Smooth muscle cell (in vitro differentiated cells): ENCODE measurements around the gene FOXD4L6. TPM values are rescaled to one million over a fixed set of nuclear protein-coding genes. Genes with fewer than 3 reads are reported as not detected.
"Not testable (repeated sequence)": the region's sequence is repeated elsewhere in the genome, so short reads cannot be mapped to it uniquely, and the experiment has no call there.

Experiments used
- DNase-seq: peaks from one replicate; lab custom pipeline; 2025; ENCODE audit not compliant: unreplicated experiment; lab: John Stamatoyannopoulos, UW
- H2AFZ ChIP-seq: fragments of 200-600 bp; sonication (generic); 2 replicates; pipeline ENCODE4 v1.6.0; 2016; ENCODE audit warnings: antibody characterized with exemption, low read depth, mild to moderate bottlenecking
- H3F3A ChIP-seq: fragments of 200-600 bp; sonication (generic); 2 replicates; pipeline ENCODE4 v1.6.0; 2017; ENCODE audit warnings: antibody characterized with exemption, low read depth
- H3K27ac ChIP-seq: fragments of 200-600 bp; sonication (generic); 2 replicates; pipeline ENCODE4 v1.5.1; 2016; ENCODE audit warnings: low read depth, mild to moderate bottlenecking
- H3K27me3 ChIP-seq: fragments of 200-600 bp; sonication (generic); 2 replicates; pipeline ENCODE4 v1.6.1; 2016; ENCODE audit warnings: low read depth, mild to moderate bottlenecking
- H3K36me3 ChIP-seq: fragments of 200-600 bp; sonication (generic); 2 replicates; pipeline ENCODE4 v1.5.1; 2016; ENCODE audit warnings: low read depth
- H3K4me1 ChIP-seq: fragments of 200-600 bp; sonication (generic); 2 replicates; pipeline ENCODE4 v1.5.1; 2016; ENCODE audit warnings: low read depth
- H3K4me2 ChIP-seq: fragments of 200-600 bp; sonication (generic); 2 replicates; pipeline ENCODE4 v1.6.0; 2016; ENCODE audit warnings: mild to moderate bottlenecking
- H3K4me3 ChIP-seq: fragments of 200-600 bp; sonication (generic); 2 replicates; pipeline ENCODE4 v1.5.1; 2016; ENCODE audit warnings: mild to moderate bottlenecking
- H3K79me2 ChIP-seq: fragments of 200-600 bp; sonication (generic); 2 replicates; pipeline ENCODE4 v1.6.0; 2016; ENCODE audit warnings: low read depth, mild to moderate bottlenecking
- H3K9ac ChIP-seq: fragments of 200-600 bp; sonication (generic); 2 replicates; pipeline ENCODE4 v1.6.0; 2016; ENCODE audit warnings: low read depth
- H3K9me3 ChIP-seq: fragments of 200-600 bp; sonication (generic); replicated peaks from 2 replicates; pipeline ENCODE4 v1.5.1; 2016; ENCODE audit warnings: low read depth
- H4K20me1 ChIP-seq: fragments of 200-600 bp; sonication (generic); 2 replicates; pipeline ENCODE4 v1.6.0; 2016; ENCODE audit warnings: low read depth
- WGBS: methylation state at CpG from one replicate; pipeline ENCODE4 v1.1.7; 2016; ENCODE audit warnings: low lambda C conversion rate; 5-methylcytosine and 5-hydroxymethylcytosine counted together
- polyA plus RNA-seq: library from polyadenylated mRNA; unstranded; fragments of >200 nt; fragmentation: Nextera tagmentation; extraction: Ambion mirVana; gene quantifications from 2 replicates; pipeline ENCODE4 v1.2.1, GENCODE V29; 2016
- total RNA-seq: library from RNA; depleted of rRNA; stranded (reverse); fragments of >200 nt; gene quantifications from 2 replicates; pipeline ENCODE4 v1.2.3, GENCODE V29; 2014

FOXD4L6 gene
- total and polyA plus RNA-seq, 2 experiments from 2014 or later: 0.18 TPM; not detected in 1

DNA sequence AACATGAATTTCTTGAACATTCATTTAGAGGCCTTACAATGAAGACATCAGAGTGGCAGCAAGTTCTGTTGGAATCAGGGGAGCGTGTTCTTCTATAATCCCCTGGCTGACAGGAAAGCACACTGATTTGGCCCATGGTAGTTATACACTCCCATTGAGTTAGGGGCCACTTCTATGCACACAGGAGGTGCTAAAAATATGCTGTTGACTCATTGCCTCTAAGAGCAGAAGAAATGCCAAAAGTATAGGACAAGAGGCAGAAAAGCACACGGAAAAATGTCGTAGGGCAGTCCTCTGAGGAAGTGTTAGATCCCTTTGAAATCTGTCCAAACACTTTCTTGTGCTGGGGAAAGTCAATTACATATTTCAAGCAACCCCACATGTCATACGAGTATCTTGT is 49.0 kb downstream of the FOXD4L6 start:
- H3K4me2 ChIP-seq, H3K9me3 ChIP-seq, H3K9ac ChIP-seq, H3K79me2 ChIP-seq, H3K27ac ChIP-seq, H4K20me1 ChIP-seq, H2AFZ ChIP-seq, H3K36me3 ChIP-seq, H3K4me1 ChIP-seq, DNase-seq, H3K4me3 ChIP-seq, H3F3A ChIP-seq: not testable (repeated sequence)
- WGBS: 46% methylated on average over 4 of the region's 4 CpGs
- peaks cover 35% of the 10 kb centered on the region for H3K27me3 ChIP-seq

- not testable (repeated sequence) for H3K27ac ChIP-seq, H3K79me2 ChIP-seq, DNase-seq, H4K20me1 ChIP-seq, H3K9ac ChIP-seq, H3F3A ChIP-seq, H2AFZ ChIP-seq, H3K4me2 ChIP-seq, H3K9me3 ChIP-seq, H3K4me3 ChIP-seq, H3K4me1 ChIP-seq, H3K36me3 ChIP-seq
- WGBS: 41% methylated on average over 1 of the region's 1 CpG
- peaks cover 46% of the 10 kb centered on the region for H3K27me3 ChIP-seq
Measured at GRCh38 chr9:41077586-41077985, 50.9 kb downstream of the FOXD4L6 start.

Other genes with a start within 250 kb of the FOXD4L6 start
- 11.9 and 27.0 TPM in 2 replicates for gene ZNG1F, start 60.6 kb upstream of the FOXD4L6 start, total RNA-seq
- gene ZNG1F, start 60.6 kb upstream of the FOXD4L6 start, polyA plus RNA-seq: 12.7 and 14.1 TPM in 2 replicates